ENCODE data around the gene SHROOM2.

SHROOM2 gene

GRCh38 chrX:9785944-9786797 is at the start of gene SHROOM2:
SHROOM2 (plus strand) TSS chrX:9786429; CDS start chrX:9786546, 117 bp downstream.
- Histone ChIP-seq H3K36me3 (ENCODE audit: control insufficient read depth in 2 of 2, insufficient read depth in 1 of 2, low read length in 2 of 2) (no peaks in the 10 kb centered on the region), H3K27ac (ENCODE audit: extremely low read depth, low read depth, low read length) (peak within 1 kb of the TSS; percentile 66; the same call in 1 of the 2 replicates), H3K4me1 (ENCODE audit: control insufficient read depth, insufficient read depth, low read length) (no peaks in the 10 kb centered on the region), H3K4me3 (ENCODE audit: low read depth, low read length) (peak within 1 kb of the TSS; percentile 58), H3K9me3 (ENCODE audit: control insufficient read depth, insufficient read depth, low read depth, low read length) (no peaks in the 10 kb centered on the region)
- CTCF ChIA-PET: no interaction called here
- TF ChIP-seq ZNF571 (tag by site-specific recombination; IDR thresholded peaks at IDR 0.05) (no peak), ZNF791 (tag by site-specific recombination; IDR thresholded peaks at IDR 0.05) (no peak), ZNF658 (tag by site-specific recombination; IDR thresholded peaks at IDR 0.05) (no peak)
- POLR2A ChIA-PET: no interaction called here

- H3K36me3 ChIP-seq (ENCODE audit: control insufficient read depth in 2 of 2, insufficient read depth in 1 of 2, low read length in 2 of 2): no peaks in the 10 kb centered on the region
- no peak overlapping the region for H3K4me3 ChIP-seq (ENCODE audit: low read depth, low read length)
- H3K9me3 ChIP-seq (ENCODE audit: control insufficient read depth, insufficient read depth, low read depth, low read length): no peaks in the 10 kb centered on the region
- ChIA-PET POLR2A (no interaction called here), CTCF (no interaction called here)
- H3K27ac ChIP-seq (ENCODE audit: extremely low read depth, low read depth, low read length): no peak overlapping the region
- TF ChIP-seq ZNF776 (tag by site-specific recombination; IDR thresholded peaks at IDR 0.05; ENCODE audit: borderline replicate concordance) (no peak), SP7 (tag by site-specific recombination; IDR thresholded peaks at IDR 0.05) (no peak), ZNF488 (tag by site-specific recombination; IDR thresholded peaks at IDR 0.05) (no peak), ZNF513 (tag by site-specific recombination; IDR thresholded peaks at IDR 0.05) (no peak), ZNF169 (tag by site-specific recombination; IDR thresholded peaks at IDR 0.05) (no peak), ZNF223 (tag by site-specific recombination; IDR thresholded peaks at IDR 0.05) (no peak), ZNF214 (tag by site-specific recombination; IDR thresholded peaks at IDR 0.05; ENCODE audit: borderline replicate concordance) (no peak), GLIS2 (tag by site-specific recombination; IDR thresholded peaks at IDR 0.05) (no peak), ZFP3 (tag by site-specific recombination; IDR thresholded peaks at IDR 0.05; ENCODE audit: low read depth) (no peak), ZNF10 (tag by site-specific recombination; IDR thresholded peaks at IDR 0.05) (no peak), ZNF184 (tag by site-specific recombination; IDR thresholded peaks at IDR 0.05) (no peak), ZSCAN30 (tag by site-specific recombination; IDR thresholded peaks at IDR 0.05) (no peak), ELK4 (IDR thresholded peaks at IDR 0.05; ENCODE audit: borderline replicate concordance, low read depth, low read length) (no peak), ZNF112 (tag by site-specific recombination; IDR thresholded peaks at IDR 0.05) (no peak)
- no peaks in the 10 kb centered on the region for H3K4me1 ChIP-seq (ENCODE audit: control insufficient read depth, insufficient read depth, low read length)
Measured at GRCh38 chrX:9737363-9737762, 48.9 kb upstream of the SHROOM2 start.

GRCh38 chrX:9738151-9738550 is 48.1 kb upstream of the SHROOM2 start:
- CTCF ChIA-PET: no interaction called here
- POLR2A ChIA-PET: no interaction called here
- Histone ChIP-seq H3K36me3 (ENCODE audit: control insufficient read depth in 2 of 2, insufficient read depth in 1 of 2, low read length in 2 of 2) (no peaks in the 10 kb centered on the region), H3K4me1 (ENCODE audit: control insufficient read depth, insufficient read depth, low read length) (no peaks in the 10 kb centered on the region), H3K4me3 (ENCODE audit: low read depth, low read length) (no peak overlapping the region), H3K27ac (ENCODE audit: extremely low read depth, low read depth, low read length) (no peak overlapping the region), H3K9me3 (ENCODE audit: control insufficient read depth, insufficient read depth, low read depth, low read length) (no peaks in the 10 kb centered on the region)
- TF ChIP-seq GLI4 (tag by site-specific recombination; IDR thresholded peaks at IDR 0.05) (no peak), WT1 (tag by site-specific recombination; IDR thresholded peaks at IDR 0.05) (no peak), ZBTB10 (tag by site-specific recombination; IDR thresholded peaks at IDR 0.05) (no peak), ZNF362 (tag by site-specific recombination; IDR thresholded peaks at IDR 0.05) (no peak), ZNF366 (tag by site-specific recombination; conservative IDR thresholded peaks at IDR 0.05) (no peak), KLF8 (tag by site-specific recombination; IDR thresholded peaks at IDR 0.05) (no peak), ZNF623 (tag by site-specific recombination; IDR thresholded peaks at IDR 0.05) (no peak)

All from HEK293 (cell line).